GM12892 (cell line): ENCODE data around the gene ST3GAL5.

Source experiments
- POLR2A ChIP-seq: IDR thresholded peaks from 2 replicates; pipeline ENCODE4 v1.6.1; 2011; ENCODE audit warnings: low read depth, low read length, control low read depth
- POLR2AphosphoS5 ChIP-seq: IDR thresholded peaks from 2 replicates; pipeline ENCODE4 v1.6.1; 2011; ENCODE audit warnings: low read depth, low read length, control low read depth
- TAF1 ChIP-seq: IDR thresholded peaks from 2 replicates; pipeline ENCODE4 v1.6.1; 2011; ENCODE audit warnings: low read depth, mild to moderate bottlenecking, control low read depth, low read length, borderline replicate concordance

DNA sequence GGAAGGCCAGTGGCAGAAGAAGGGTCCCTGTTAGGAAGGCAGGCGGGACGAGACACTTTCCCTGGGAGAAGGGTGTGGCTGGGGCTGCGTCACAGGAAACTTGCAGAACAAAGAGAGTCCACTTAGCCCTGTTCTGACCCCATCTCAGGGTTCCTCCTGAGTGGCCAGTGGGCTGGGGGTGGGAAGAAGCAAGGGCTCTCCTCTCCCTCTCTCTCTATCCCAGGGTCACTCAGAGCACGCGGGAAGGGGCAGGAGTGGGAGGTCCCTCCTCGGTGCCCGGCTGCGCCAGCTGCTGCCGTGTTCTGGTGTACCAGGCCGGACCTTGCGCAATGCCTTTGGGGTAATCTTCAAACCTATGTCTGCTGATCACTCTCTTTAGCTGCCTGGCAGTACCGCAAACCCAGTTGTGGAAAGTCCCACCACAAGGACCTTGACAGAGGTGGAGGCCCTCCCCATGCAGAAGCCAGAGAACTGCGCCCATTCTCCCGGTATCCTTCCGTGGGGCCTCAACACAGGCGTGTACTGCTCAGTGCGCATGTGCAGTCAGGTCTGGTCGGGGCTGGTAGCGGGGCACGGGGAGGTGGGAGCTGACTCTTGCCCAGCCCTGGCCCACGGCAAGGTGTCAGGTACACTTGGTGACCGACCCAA lies 47.8 kb upstream of the ST3GAL5 start:
- TF ChIP-seq TAF1 (no peak), POLR2A (no peak), POLR2AphosphoS5 (no peak)
